ENCODE data around the gene CHCHD10. TPM values are rescaled to one million over a fixed set of nuclear protein-coding genes. Genes with fewer than 3 reads are reported as not detected.
A peak's percentile ranks its signal among the peaks of the same experiment; 100 is the strongest.

Gene CHCHD10
- total RNA-seq, 1 experiment from 2014 or later: 117 TPM

DNA sequence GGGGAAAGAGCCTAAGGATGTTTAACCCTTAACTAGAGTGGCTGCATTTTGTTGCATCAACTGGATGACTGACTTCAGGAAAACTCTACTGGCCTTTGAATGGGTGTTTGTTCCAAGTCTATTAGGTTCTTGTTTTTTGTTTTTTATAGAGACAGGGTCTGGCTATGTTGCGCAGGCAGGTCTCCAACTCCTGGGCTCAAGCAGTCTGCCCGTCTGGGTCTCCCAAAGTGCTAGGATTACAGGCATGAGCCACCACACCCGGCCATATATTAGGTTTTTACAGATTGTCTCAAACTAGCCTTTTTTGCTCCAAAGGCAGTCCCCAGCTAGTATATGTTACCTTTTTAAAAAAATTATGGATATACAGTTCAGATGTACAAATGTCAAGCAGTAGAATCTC, 20.1 kb upstream of the CHCHD10 start:
- DNase-seq (ENCODE audit: low spot score): no peak
- H3K9me3 ChIP-seq (ENCODE audit: low read depth, low read length, poor library complexity, severe bottlenecking): no peaks in the 10 kb centered on the region
- H3K27me3 ChIP-seq (replicated peaks; ENCODE audit: insufficient read depth, low read depth, low read length, poor library complexity): no peaks in the 10 kb centered on the region
- peak overlapping the region; percentile 92 for H3K4me3 ChIP-seq (ENCODE audit: low read depth, low read length, poor library complexity, severe bottlenecking)
- peak overlapping the region; percentile 100 for H3K27ac ChIP-seq (ENCODE audit: low read depth, low read length, poor library complexity, severe bottlenecking)
- ChIA-PET CTCF (no interaction called here), POLR2A (ENCODE audit: low non-redundant PET) (no interaction called here)
- TF ChIP-seq EZH2 (IDR thresholded peaks at IDR 0.05; ENCODE audit: borderline replicate concordance, low read depth, low read length, poor library complexity, severe bottlenecking): no peak
- TF ChIP-seq, protein P1, sequence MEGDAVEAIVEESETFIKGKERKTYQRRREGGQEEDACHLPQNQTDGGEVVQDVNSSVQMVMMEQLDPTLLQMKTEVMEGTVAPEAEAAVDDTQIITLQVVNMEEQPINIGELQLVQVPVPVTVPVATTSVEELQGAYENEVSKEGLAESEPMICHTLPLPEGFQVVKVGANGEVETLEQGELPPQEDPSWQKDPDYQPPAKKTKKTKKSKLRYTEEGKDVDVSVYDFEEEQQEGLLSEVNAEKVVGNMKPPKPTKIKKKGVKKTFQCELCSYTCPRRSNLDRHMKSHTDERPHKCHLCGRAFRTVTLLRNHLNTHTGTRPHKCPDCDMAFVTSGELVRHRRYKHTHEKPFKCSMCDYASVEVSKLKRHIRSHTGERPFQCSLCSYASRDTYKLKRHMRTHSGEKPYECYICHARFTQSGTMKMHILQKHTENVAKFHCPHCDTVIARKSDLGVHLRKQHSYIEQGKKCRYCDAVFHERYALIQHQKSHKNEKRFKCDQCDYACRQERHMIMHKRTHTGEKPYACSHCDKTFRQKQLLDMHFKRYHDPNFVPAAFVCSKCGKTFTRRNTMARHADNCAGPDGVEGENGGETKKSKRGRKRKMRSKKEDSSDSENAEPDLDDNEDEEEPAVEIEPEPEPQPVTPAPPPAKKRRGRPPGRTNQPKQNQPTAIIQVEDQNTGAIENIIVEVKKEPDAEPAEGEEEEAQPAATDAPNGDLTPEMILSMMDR (conservative IDR thresholded peaks at IDR 0.05; ENCODE audit: low read depth, low read length): no peak
- intact Hi-C loops (cut with micrococcal nuclease; ENCODE audit: unreplicated experiment): no loop called here
- H3K36me3 ChIP-seq (ENCODE audit: insufficient read depth, low read length, poor library complexity, severe bottlenecking): peaks cover 12% of the 10 kb centered on the region
- BruUV-seq (replicated peaks): TSS peak; percentile 56
- peaks cover 11% of the 10 kb centered on the region for H3K4me1 ChIP-seq (ENCODE audit: insufficient read depth, low read length, poor library complexity, severe bottlenecking)

GRCh38 chr22:23787600-23787896, 19.8 kb upstream of the CHCHD10 start:
- TF ChIP-seq, protein P1 (conservative IDR thresholded peaks at IDR 0.05; ENCODE audit: low read depth, low read length): no peak
- TF ChIP-seq EZH2 (IDR thresholded peaks at IDR 0.05; ENCODE audit: borderline replicate concordance, low read depth, low read length, poor library complexity, severe bottlenecking): no peak
- H3K27ac ChIP-seq (ENCODE audit: low read depth, low read length, poor library complexity, severe bottlenecking): peak overlapping the region; percentile 100
- H3K36me3 ChIP-seq (ENCODE audit: insufficient read depth, low read length, poor library complexity, severe bottlenecking): peaks cover 9% of the 10 kb centered on the region
- H3K4me1 ChIP-seq (ENCODE audit: insufficient read depth, low read length, poor library complexity, severe bottlenecking): peaks cover 11% of the 10 kb centered on the region
- H3K9me3 ChIP-seq (ENCODE audit: low read depth, low read length, poor library complexity, severe bottlenecking): no peaks in the 10 kb centered on the region
- BruUV-seq (replicated peaks): no TSS peak
- POLR2A ChIA-PET (ENCODE audit: low non-redundant PET): interaction anchor here (0.6 kb wide), 1 partner anchor 70 kb away, joined by 3 read pairs; no protein-coding TSS in a partner anchor
- H3K27me3 ChIP-seq (replicated peaks; ENCODE audit: insufficient read depth, low read depth, low read length, poor library complexity): no peaks in the 10 kb centered on the region
- intact Hi-C loops (cut with micrococcal nuclease; ENCODE audit: unreplicated experiment): no loop called here
- CTCF ChIA-PET: no interaction called here
- H3K4me3 ChIP-seq (ENCODE audit: low read depth, low read length, poor library complexity, severe bottlenecking): peak overlapping the region; percentile 92
- no peak for DNase-seq (ENCODE audit: low spot score)

DNA sequence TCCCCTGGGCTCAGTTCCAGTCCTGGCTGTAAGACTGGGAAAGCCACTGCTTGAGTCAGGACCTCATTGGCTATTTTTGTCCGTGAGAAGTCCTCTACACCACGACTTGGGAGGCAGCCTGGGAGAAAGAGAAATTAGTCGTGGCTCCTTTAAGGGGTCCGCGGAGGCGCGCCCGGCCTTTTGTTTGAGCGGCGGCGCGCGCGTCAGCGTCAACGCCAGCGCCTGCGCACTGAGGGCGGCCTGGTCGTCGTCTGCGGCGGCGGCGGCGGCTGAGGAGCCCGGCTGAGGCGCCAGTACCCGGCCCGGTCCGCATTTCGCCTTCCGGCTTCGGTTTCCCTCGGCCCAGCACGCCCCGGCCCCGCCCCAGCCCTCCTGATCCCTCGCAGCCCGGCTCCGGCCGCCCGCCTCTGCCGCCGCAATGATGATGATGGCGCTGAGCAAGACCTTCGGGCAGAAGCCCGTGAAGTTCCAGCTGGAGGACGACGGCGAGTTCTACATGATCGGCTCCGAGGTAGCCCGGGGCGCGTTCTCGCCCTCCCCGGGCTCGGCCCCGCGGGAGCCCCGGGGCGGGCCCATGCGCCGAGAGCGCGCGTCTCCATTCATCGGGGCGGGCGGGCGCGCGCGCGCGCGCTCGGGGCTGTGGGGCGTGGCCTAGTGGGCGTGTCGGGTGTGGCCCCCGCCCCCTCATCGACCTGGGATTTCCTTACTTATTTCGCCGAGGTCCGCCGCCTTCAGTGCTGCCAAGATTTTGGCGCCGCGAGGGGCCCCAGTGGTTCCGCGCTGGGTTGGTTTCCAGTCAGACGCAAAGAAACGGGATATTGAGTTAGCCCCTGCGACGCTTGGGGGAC, 19.2 kb upstream of the CHCHD10 start, which contains the start of gene SMARCB1:
TSS of gene SMARCB1 (plus strand) at position 215 of the 848 bp plus-strand sequence. CDS start at position 419, 204 bp downstream.
- ChIA-PET POLR2A (ENCODE audit: low non-redundant PET) (interaction anchor here (0.6 kb wide), 1 partner anchor 70 kb away, joined by 3 read pairs; no protein-coding TSS in a partner anchor), CTCF (no interaction called here)
- DNase-seq (ENCODE audit: low spot score): peak; percentile 94
- Histone ChIP-seq H3K4me1 (ENCODE audit: insufficient read depth, low read length, poor library complexity, severe bottlenecking) (peaks cover 11% of the 10 kb centered on the region), H3K9me3 (ENCODE audit: low read depth, low read length, poor library complexity, severe bottlenecking) (no peaks in the 10 kb centered on the region), H3K27me3 (replicated peaks; ENCODE audit: insufficient read depth, low read depth, low read length, poor library complexity) (no peaks in the 10 kb centered on the region), H3K27ac (ENCODE audit: low read depth, low read length, poor library complexity, severe bottlenecking) (peak within 1 kb of the TSS; percentile 100), H3K36me3 (ENCODE audit: insufficient read depth, low read length, poor library complexity, severe bottlenecking) (peaks cover 7% of the 10 kb centered on the region), H3K4me3 (ENCODE audit: low read depth, low read length, poor library complexity, severe bottlenecking) (peak within 1 kb of the TSS; percentile 92)
- TF ChIP-seq, protein P1 (conservative IDR thresholded peaks at IDR 0.05; ENCODE audit: low read depth, low read length): no peak
- no peak for TF ChIP-seq EZH2 (IDR thresholded peaks at IDR 0.05; ENCODE audit: borderline replicate concordance, low read depth, low read length, poor library complexity, severe bottlenecking)
- no TSS peak for BruUV-seq (replicated peaks)
- intact Hi-C loops (cut with micrococcal nuclease; ENCODE audit: unreplicated experiment): no loop called here
